GM12878 (cell line): Measurements from ENCODE around the gene DFFA. TPM values are rescaled to one million over a fixed set of nuclear protein-coding genes. Genes with fewer than 3 reads are reported as not detected.

Source experiments
- polyA plus RNA-seq, 11 experiments: library from polyadenylated mRNA; depleted of rRNA in 4 of 11; unstranded in 6 of 11; stranded (reverse) in 5 of 11; fragments of >200 nt; fragmentation: Nextera tagmentation in 4 of 11; fragmentation: Illumina TruSeq in 1 of 11; extraction: Ambion mirVana in 4 of 11; extraction: Trizol in 1 of 11; gene quantifications; 1 replicate in 1 of 11; 2 replicates in 10 of 11; pipeline versions ENCODE4 v1.2.1 to v1.2.3, GENCODE V29; 2011 to 2016; ENCODE audit warnings: inconsistent platforms in 2 of 11, missing spikeins in 2 of 11, low read depth in 1 of 11
- total RNA-seq, 4 experiments: library from RNA; depleted of rRNA in 3 of 4; stranded (reverse); fragments of >200 nt in 3 of 4; fragmentation: Illumina TruSeq in 1 of 4; extraction: Trizol in 1 of 4; gene quantifications; 2 replicates each; pipeline versions ENCODE4 v1.2.1 to v1.2.3, GENCODE V29; 2013 to 2021
- TF ChIP-seq, protein P1 (sequence below): IDR thresholded peaks from 2 replicates; pipeline ENCODE4 v1.6.1; 2012; ENCODE audit warnings: low read depth, low read length, improper control_type of control experiment

Gene DFFA
- total and polyA plus RNA-seq, 10 of the 15 experiments (the other 5 are each of a cell fraction or from before 2014, with no cell fraction given) = 37.4 to 83.8 (median 52.4) TPM

GRCh38 chr1:10407201-10407600 lies 65.1 kb downstream of the DFFA start (continued):
- TF ChIP-seq, protein P1, sequence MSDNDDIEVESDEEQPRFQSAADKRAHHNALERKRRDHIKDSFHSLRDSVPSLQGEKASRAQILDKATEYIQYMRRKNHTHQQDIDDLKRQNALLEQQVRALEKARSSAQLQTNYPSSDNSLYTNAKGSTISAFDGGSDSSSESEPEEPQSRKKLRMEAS = no peak

Other genes starting within 250 kb of the DFFA start
- 149 and 151 TPM in 2 replicates for gene PGD, start 73.5 kb downstream of the DFFA start, total RNA-seq (2014; rRNA removed)
- gene PGD, start 73.5 kb downstream of the DFFA start, total RNA-seq (2014; rRNA removed; fragmentation: Illumina TruSeq; extraction: Trizol) = 126 and 129 TPM in 2 replicates
- gene PGD, start 73.5 kb downstream of the DFFA start, total RNA-seq (2021) = 199 and 201 TPM in 2 replicates
- 76.0 and 108 TPM in 2 replicates for gene PGD, start 73.5 kb downstream of the DFFA start, polyA plus RNA-seq (2011; rRNA removed)
- 262 and 279 TPM in 2 replicates for gene PGD, start 73.5 kb downstream of the DFFA start, polyA plus RNA-seq (2014; fragmentation: Illumina TruSeq; extraction: Trizol)
- gene PGD, start 73.5 kb downstream of the DFFA start, polyA plus RNA-seq (2014; fragmentation: Nextera tagmentation; extraction: Ambion mirVana) = 100 to 1,000 TPM; 152 to 190 TPM
- 138 and 152 TPM in 2 replicates for gene PGD, start 73.5 kb downstream of the DFFA start, polyA plus RNA-seq (2014; rRNA removed)
- gene PGD, start 73.5 kb downstream of the DFFA start, polyA plus RNA-seq (2016; fragmentation: Nextera tagmentation; extraction: Ambion mirVana) = 100 to 1,000 TPM; 193 to 196 TPM
- gene CENPS, start 42.1 kb downstream of the DFFA start, total RNA-seq (2014; rRNA removed) = 10.5 and 13.3 TPM in 2 replicates
- 20.7 and 21.7 TPM in 2 replicates for gene CENPS, start 42.1 kb downstream of the DFFA start, total RNA-seq (2014; rRNA removed; fragmentation: Illumina TruSeq; extraction: Trizol)
- gene CENPS, start 42.1 kb downstream of the DFFA start, total RNA-seq (2021) = 16.3 and 17.7 TPM in 2 replicates
- 9.4 and 15.0 TPM in 2 replicates for gene CENPS, start 42.1 kb downstream of the DFFA start, polyA plus RNA-seq (2011; rRNA removed)
- 13.3 and 15.8 TPM in 2 replicates for gene CENPS, start 42.1 kb downstream of the DFFA start, polyA plus RNA-seq (2014; fragmentation: Illumina TruSeq; extraction: Trizol)
- 10 to 100 TPM; 10.9 to 17.5 TPM for gene CENPS, start 42.1 kb downstream of the DFFA start, polyA plus RNA-seq (2014; fragmentation: Nextera tagmentation; extraction: Ambion mirVana)
- 13.7 and 14.3 TPM in 2 replicates for gene CENPS, start 42.1 kb downstream of the DFFA start, polyA plus RNA-seq (2014; rRNA removed)
- gene CENPS, start 42.1 kb downstream of the DFFA start, polyA plus RNA-seq (2016; fragmentation: Nextera tagmentation; extraction: Ambion mirVana) = 10 to 100 TPM; 46.2 to 51.7 TPM
- gene CORT, start 22.5 kb downstream of the DFFA start, total RNA-seq (2014; rRNA removed) = 0.23 and 0.27 TPM in 2 replicates
- 0.18 TPM in 1 of 2 replicates, not detected in the other for gene CORT, start 22.5 kb downstream of the DFFA start, total RNA-seq (2014; rRNA removed; fragmentation: Illumina TruSeq; extraction: Trizol)
- 0.49 TPM in 1 of 2 replicates, not detected in the other for gene CORT, start 22.5 kb downstream of the DFFA start, total RNA-seq (2021)
- gene CORT, start 22.5 kb downstream of the DFFA start, polyA plus RNA-seq (2011; rRNA removed) = 0.10 and 0.12 TPM in 2 replicates
- gene CORT, start 22.5 kb downstream of the DFFA start, polyA plus RNA-seq (2014; fragmentation: Illumina TruSeq; extraction: Trizol) = 0.09 and 0.57 TPM in 2 replicates
- under 1 TPM in 1 of 2 experiments, not detected in 1; 0.09 TPM for gene CORT, start 22.5 kb downstream of the DFFA start, polyA plus RNA-seq (2014; fragmentation: Nextera tagmentation; extraction: Ambion mirVana)
- 0.32 TPM in 1 of 2 replicates, not detected in the other for gene CORT, start 22.5 kb downstream of the DFFA start, polyA plus RNA-seq (2014; rRNA removed)
- under 1 TPM; 0.33 to 0.38 TPM for gene CORT, start 22.5 kb downstream of the DFFA start, polyA plus RNA-seq (2016; fragmentation: Nextera tagmentation; extraction: Ambion mirVana)
- gene PEX14, start 2.4 kb upstream of the DFFA start, total RNA-seq (2014; rRNA removed) = 14.1 and 14.6 TPM in 2 replicates
- 7.6 and 11.3 TPM in 2 replicates for gene PEX14, start 2.4 kb upstream of the DFFA start, total RNA-seq (2014; rRNA removed; fragmentation: Illumina TruSeq; extraction: Trizol)
- 21.5 and 21.9 TPM in 2 replicates for gene PEX14, start 2.4 kb upstream of the DFFA start, total RNA-seq (2021)
- 4.0 and 6.0 TPM in 2 replicates for gene PEX14, start 2.4 kb upstream of the DFFA start, polyA plus RNA-seq (2011; rRNA removed)
- 3.3 and 10.7 TPM in 2 replicates for gene PEX14, start 2.4 kb upstream of the DFFA start, polyA plus RNA-seq (2014; fragmentation: Illumina TruSeq; extraction: Trizol)
- gene PEX14, start 2.4 kb upstream of the DFFA start, polyA plus RNA-seq (2014; fragmentation: Nextera tagmentation; extraction: Ambion mirVana) = 1 to 10 TPM; 1.4 to 1.5 TPM
- gene PEX14, start 2.4 kb upstream of the DFFA start, polyA plus RNA-seq (2014; rRNA removed) = 12.8 and 15.6 TPM in 2 replicates
- 10 to 100 TPM; 20.6 to 23.2 TPM for gene PEX14, start 2.4 kb upstream of the DFFA start, polyA plus RNA-seq (2016; fragmentation: Nextera tagmentation; extraction: Ambion mirVana)